Measurements from ENCODE around the gene ZMYND19. TPM values are rescaled to one million over a fixed set of nuclear protein-coding genes. Genes with fewer than 3 reads are reported as not detected.

ZMYND19 gene
- polyA plus RNA-seq (2013, experiment 1 of 2) = 13.6 TPM
- polyA plus RNA-seq (2013, experiment 2 of 2) = 13.2 TPM

GRCh38 chr9:137590469-137591383 lies at the start of gene ZMYND19:
Gene ZMYND19 (minus strand): TSS chr9:137590512. CDS start chr9:137590263, 249 bp downstream.
- Histone ChIP-seq H3K14ac (ENCODE audit: low read length in 2 of 2) (peak within 1 kb of the TSS in 1 of 2 experiments; percentile 30), H4K8ac (ENCODE audit: low read length) (peak within 1 kb of the TSS; percentile 57), H3K9me3 (ENCODE audit: control insufficient read depth, low read length) (no peaks in the 10 kb centered on the region), H4K91ac (ENCODE audit: low read length) (no peak within 1 kb of the TSS), H3K4me1 (ENCODE audit: control insufficient read depth, insufficient read depth, low read depth, low read length) (peaks cover 10% of the 10 kb centered on the region), H2BK15ac (ENCODE audit: low read depth, poor library complexity, severe bottlenecking) (no peak within 1 kb of the TSS), H3K27me3 (ENCODE audit: control insufficient read depth in 1 of 2, insufficient read depth in 1 of 2, low read length in 2 of 2) (no peaks in the 10 kb centered on the region), H3K36me3 (ENCODE audit: control insufficient read depth in 1 of 2, insufficient read depth in 2 of 2, low read depth in 1 of 2, low read length in 2 of 2) (peaks cover 29 to 31% of the 10 kb centered on the region in 2 experiments), H2BK5ac (ENCODE audit: low read depth, low read length, poor library complexity, severe bottlenecking) (peak within 1 kb of the TSS; percentile 81), H3K4ac (ENCODE audit: low read depth in 1 of 2, low read length in 2 of 2) (peak within 1 kb of the TSS in 1 of 2 experiments; percentile 17), H2AFZ (ENCODE audit: low read depth, low read length) (peak within 1 kb of the TSS; percentile 55), H3K27ac (ENCODE audit: low read length, poor library complexity, severe bottlenecking) (no peak within 1 kb of the TSS), H3K4me2 (ENCODE audit: low read length, poor library complexity, severe bottlenecking) (peak within 1 kb of the TSS; percentile 99), H2BK12ac (ENCODE audit: low read length in 2 of 2) (no peak within 1 kb of the TSS), H3K79me1 (replicated peaks; ENCODE audit: low read length, poor library complexity, severe bottlenecking) (peaks cover 38% of the 10 kb centered on the region), H2BK120ac (ENCODE audit: low read depth, low read length) (peak within 1 kb of the TSS; percentile 19), H3K4me3 (ENCODE audit: insufficient read depth in 1 of 2, low read depth in 1 of 2, low read length in 2 of 2) (peak within 1 kb of the TSS; percentile 92), H2AK5ac (ENCODE audit: low read length, severe bottlenecking) (no peak within 1 kb of the TSS), H3K18ac (ENCODE audit: low read depth in 1 of 2, low read length in 2 of 2) (peak within 1 kb of the TSS; percentile 15 to 59), H3K23ac (ENCODE audit: low read length in 2 of 2) (peak within 1 kb of the TSS in 1 of 2 experiments; percentile 2), H3K9ac (ENCODE audit: low read length) (peak within 1 kb of the TSS; percentile 89)
- WGBS = 1% methylated on average over 67 of the region's 113 CpGs
- peak; percentile 84 for DNase-seq

DNA sequence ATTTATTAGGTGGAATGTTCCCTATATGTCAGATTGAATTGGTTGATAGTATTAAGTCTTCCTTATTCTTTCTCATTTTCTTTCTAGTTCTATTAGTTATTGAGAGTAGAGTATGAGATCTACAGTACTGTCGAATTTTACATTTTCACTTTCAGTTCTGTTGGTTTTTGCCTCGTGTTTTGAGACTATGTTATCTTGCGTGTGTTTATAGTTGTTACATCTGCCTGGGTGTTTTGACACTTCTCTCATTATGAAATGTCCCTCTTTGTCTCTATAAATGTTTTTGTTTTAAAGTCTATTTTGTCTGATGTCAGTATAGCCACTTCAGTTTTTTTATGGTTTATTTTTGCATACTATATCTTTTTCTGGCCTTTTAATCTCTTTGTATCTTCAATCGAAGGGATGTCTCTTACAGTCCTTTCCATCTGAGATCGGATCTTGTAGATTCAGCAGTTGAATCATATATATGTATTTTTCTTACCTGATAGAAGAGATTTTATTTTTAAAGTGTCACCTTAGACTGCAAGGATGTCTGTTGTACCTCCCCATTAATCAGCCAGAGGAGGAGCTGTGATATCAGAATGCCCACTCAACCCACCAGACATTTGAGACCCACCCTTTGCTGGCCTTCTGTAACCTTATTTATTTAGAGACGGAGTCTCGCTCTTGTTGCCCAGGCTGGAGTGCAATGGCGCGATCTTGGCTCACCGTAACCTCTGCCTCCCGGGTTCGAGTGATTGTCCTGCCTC lies 49.2 kb upstream of the ZMYND19 start:
- H3K4me2 ChIP-seq (ENCODE audit: low read length, poor library complexity, severe bottlenecking) = no peak overlapping the region
- H2AK5ac ChIP-seq (ENCODE audit: low read length, severe bottlenecking) = no peak overlapping the region
- peak overlapping the region in 1 of 2 experiments; percentile 62 for H3K4me3 ChIP-seq (ENCODE audit: insufficient read depth in 1 of 2, low read depth in 1 of 2, low read length in 2 of 2)
- peaks cover 6% of the 10 kb centered on the region for H3K79me1 ChIP-seq (replicated peaks; ENCODE audit: low read length, poor library complexity, severe bottlenecking)
- H3K4me1 ChIP-seq (ENCODE audit: control insufficient read depth, insufficient read depth, low read depth, low read length) = no peaks in the 10 kb centered on the region
- H4K91ac ChIP-seq (ENCODE audit: low read length) = no peak overlapping the region
- no peak overlapping the region for H2BK15ac ChIP-seq (ENCODE audit: low read depth, poor library complexity, severe bottlenecking)
- DNase-seq = peak; percentile 57
- no peak overlapping the region for H2BK120ac ChIP-seq (ENCODE audit: low read depth, low read length)
- no peak overlapping the region for H2AFZ ChIP-seq (ENCODE audit: low read depth, low read length)
- H3K4ac ChIP-seq (ENCODE audit: low read depth in 1 of 2, low read length in 2 of 2) = no peak overlapping the region
- H3K9me3 ChIP-seq (ENCODE audit: control insufficient read depth, low read length) = no peaks in the 10 kb centered on the region
- 92% methylated on average over 10 of the region's 12 CpGs for WGBS
- H3K23ac ChIP-seq (ENCODE audit: low read length in 2 of 2) = no peak overlapping the region
- no peak overlapping the region for H3K18ac ChIP-seq (ENCODE audit: low read depth in 1 of 2, low read length in 2 of 2)
- H3K9ac ChIP-seq (ENCODE audit: low read length) = peak overlapping the region; percentile 80
- peaks cover 10 to 15% of the 10 kb centered on the region in 2 experiments for H3K36me3 ChIP-seq (ENCODE audit: control insufficient read depth in 1 of 2, insufficient read depth in 2 of 2, low read depth in 1 of 2, low read length in 2 of 2)
- no peak overlapping the region for H4K8ac ChIP-seq (ENCODE audit: low read length)
- H2BK5ac ChIP-seq (ENCODE audit: low read depth, low read length, poor library complexity, severe bottlenecking) = no peak overlapping the region
- no peak overlapping the region for H2BK12ac ChIP-seq (ENCODE audit: low read length in 2 of 2)
- H3K14ac ChIP-seq (ENCODE audit: low read length in 2 of 2) = no peak overlapping the region
- H3K27ac ChIP-seq (ENCODE audit: low read length, poor library complexity, severe bottlenecking) = no peak overlapping the region
- H3K27me3 ChIP-seq (ENCODE audit: control insufficient read depth in 1 of 2, insufficient read depth in 1 of 2, low read length in 2 of 2) = no peaks in the 10 kb centered on the region

DNA sequence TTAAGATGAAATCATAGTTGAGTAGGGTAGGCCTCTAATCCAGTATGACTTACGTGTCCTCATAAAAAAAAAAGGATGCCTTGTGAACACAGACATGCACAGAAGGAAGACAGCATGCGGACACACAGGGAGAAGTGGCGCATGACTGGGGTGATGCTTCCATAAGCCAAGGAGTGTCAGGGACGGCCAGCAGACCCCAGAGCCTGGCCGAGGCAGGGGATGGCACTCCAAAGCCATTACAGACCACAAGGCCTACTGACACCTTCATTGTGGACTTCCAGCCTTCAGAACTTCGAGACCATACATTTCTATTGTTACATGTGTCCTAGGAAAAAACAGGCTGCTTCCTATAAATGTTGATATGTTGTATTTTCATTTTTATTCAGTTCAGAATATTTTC lies 48.4 kb upstream of the ZMYND19 start:
- 97% methylated on average over 5 of the region's 6 CpGs for WGBS
- H4K91ac ChIP-seq (ENCODE audit: low read length) = no peak overlapping the region
- no peak overlapping the region for H3K4me2 ChIP-seq (ENCODE audit: low read length, poor library complexity, severe bottlenecking)
- H3K4me1 ChIP-seq (ENCODE audit: control insufficient read depth, insufficient read depth, low read depth, low read length) = no peaks in the 10 kb centered on the region
- H3K79me1 ChIP-seq (replicated peaks; ENCODE audit: low read length, poor library complexity, severe bottlenecking) = peaks cover 3% of the 10 kb centered on the region
- no peak overlapping the region for H3K23ac ChIP-seq (ENCODE audit: low read length in 2 of 2)
- H2BK120ac ChIP-seq (ENCODE audit: low read depth, low read length) = no peak overlapping the region
- peak overlapping the region; percentile 80 for H3K9ac ChIP-seq (ENCODE audit: low read length)
- H3K9me3 ChIP-seq (ENCODE audit: control insufficient read depth, low read length) = no peaks in the 10 kb centered on the region
- H2BK12ac ChIP-seq (ENCODE audit: low read length in 2 of 2) = no peak overlapping the region
- H3K18ac ChIP-seq (ENCODE audit: low read depth in 1 of 2, low read length in 2 of 2) = no peak overlapping the region
- no peak overlapping the region for H2BK5ac ChIP-seq (ENCODE audit: low read depth, low read length, poor library complexity, severe bottlenecking)
- no peak overlapping the region for H2AK5ac ChIP-seq (ENCODE audit: low read length, severe bottlenecking)
- no peak for DNase-seq
- no peak overlapping the region for H4K8ac ChIP-seq (ENCODE audit: low read length)
- H3K14ac ChIP-seq (ENCODE audit: low read length in 2 of 2) = no peak overlapping the region
- H2AFZ ChIP-seq (ENCODE audit: low read depth, low read length) = no peak overlapping the region
- H2BK15ac ChIP-seq (ENCODE audit: low read depth, poor library complexity, severe bottlenecking) = no peak overlapping the region
- H3K4me3 ChIP-seq (ENCODE audit: insufficient read depth in 1 of 2, low read depth in 1 of 2, low read length in 2 of 2) = peak overlapping the region in 1 of 2 experiments; percentile 62
- no peaks in the 10 kb centered on the region for H3K27me3 ChIP-seq (ENCODE audit: control insufficient read depth in 1 of 2, insufficient read depth in 1 of 2, low read length in 2 of 2)
- no peak overlapping the region for H3K4ac ChIP-seq (ENCODE audit: low read depth in 1 of 2, low read length in 2 of 2)
- H3K27ac ChIP-seq (ENCODE audit: low read length, poor library complexity, severe bottlenecking) = no peak overlapping the region
- peaks cover 6 to 11% of the 10 kb centered on the region in 2 experiments for H3K36me3 ChIP-seq (ENCODE audit: control insufficient read depth in 1 of 2, insufficient read depth in 2 of 2, low read depth in 1 of 2, low read length in 2 of 2)

- Histone ChIP-seq H3K4ac (ENCODE audit: low read depth in 1 of 2, low read length in 2 of 2) (no peak overlapping the region), H3K4me3 (ENCODE audit: insufficient read depth in 1 of 2, low read depth in 1 of 2, low read length in 2 of 2) (no peak overlapping the region), H3K4me2 (ENCODE audit: low read length, poor library complexity, severe bottlenecking) (no peak overlapping the region), H3K9ac (ENCODE audit: low read length) (no peak overlapping the region), H3K27me3 (ENCODE audit: control insufficient read depth in 1 of 2, insufficient read depth in 1 of 2, low read length in 2 of 2) (no peaks in the 10 kb centered on the region), H3K27ac (ENCODE audit: low read length, poor library complexity, severe bottlenecking) (no peak overlapping the region), H2AFZ (ENCODE audit: low read depth, low read length) (no peak overlapping the region), H3K4me1 (ENCODE audit: control insufficient read depth, insufficient read depth, low read depth, low read length) (peaks cover 7% of the 10 kb centered on the region), H2BK120ac (ENCODE audit: low read depth, low read length) (no peak overlapping the region), H4K91ac (ENCODE audit: low read length) (no peak overlapping the region), H3K23ac (ENCODE audit: low read length in 2 of 2) (no peak overlapping the region), H3K18ac (ENCODE audit: low read depth in 1 of 2, low read length in 2 of 2) (no peak overlapping the region), H3K79me1 (replicated peaks; ENCODE audit: low read length, poor library complexity, severe bottlenecking) (no peaks in the 10 kb centered on the region), H4K8ac (ENCODE audit: low read length) (no peak overlapping the region), H3K36me3 (ENCODE audit: control insufficient read depth in 1 of 2, insufficient read depth in 2 of 2, low read depth in 1 of 2, low read length in 2 of 2) (peaks cover 0 to 2% of the 10 kb centered on the region in 2 experiments), H3K9me3 (ENCODE audit: control insufficient read depth, low read length) (no peaks in the 10 kb centered on the region), H2BK12ac (ENCODE audit: low read length in 2 of 2) (no peak overlapping the region), H2BK15ac (ENCODE audit: low read depth, poor library complexity, severe bottlenecking) (no peak overlapping the region), H2BK5ac (ENCODE audit: low read depth, low read length, poor library complexity, severe bottlenecking) (no peak overlapping the region), H2AK5ac (ENCODE audit: low read length, severe bottlenecking) (no peak overlapping the region), H3K14ac (ENCODE audit: low read length in 2 of 2) (no peak overlapping the region)
- 97% methylated on average over 5 of the region's 5 CpGs for WGBS
- no peak for DNase-seq
Measured at GRCh38 chr9:137634016-137634415, 43.7 kb upstream of the ZMYND19 start.
